Smooth muscle cell of the umbilical artery (primary cell): ENCODE data around the gene SLC34A2. TPM values are rescaled to one million over a fixed set of nuclear protein-coding genes. Genes with fewer than 3 reads are reported as not detected.

Experiments
- total RNA-seq: library from RNA; depleted of rRNA; stranded (reverse); fragments of >200 nt; gene quantifications from 2 replicates; pipeline ENCODE4 v1.2.3, GENCODE V29; 2014

Gene SLC34A2
- total RNA-seq, result not detected in 2 replicates

GRCh38 chr4:25654971-25655963 lies at the start of gene SLC34A2:
Gene SLC34A2, plus strand, starts transcription at chr4:25655851. Its CDS starts 6,650 bp downstream, at chr4:25662501.

Other genes starting within 250 kb of the SLC34A2 start
- gene SEL1L3, start 207.1 kb downstream of the SLC34A2 start, total RNA-seq, result 278 and 291 TPM in 2 replicates